NCI-H2081 (cell line): Measurements from ENCODE around the gene SLC25A39.

Source experiments
- DNase-seq, 2 experiments: peaks; one replicate each; lab custom pipeline; 2025; lab: John Stamatoyannopoulos, UW

The SLC25A39 gene

DNA sequence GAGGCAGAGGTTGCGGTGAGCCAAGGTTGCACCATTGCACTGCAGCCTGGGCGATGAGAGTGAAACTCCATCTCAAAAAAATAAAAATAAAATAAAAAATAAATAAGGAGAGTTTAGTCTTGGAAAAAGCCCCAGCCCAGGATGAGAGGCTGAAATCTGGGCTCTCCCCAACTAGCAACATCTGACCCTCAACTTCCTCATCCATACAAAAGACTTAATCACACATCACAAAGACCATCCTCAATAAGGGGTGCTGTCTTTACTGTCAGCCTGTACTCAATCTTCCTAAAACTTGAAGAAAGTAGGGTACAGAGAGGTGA is 45.3 kb downstream of the SLC25A39 start:
- no peak for DNase-seq

DNA sequence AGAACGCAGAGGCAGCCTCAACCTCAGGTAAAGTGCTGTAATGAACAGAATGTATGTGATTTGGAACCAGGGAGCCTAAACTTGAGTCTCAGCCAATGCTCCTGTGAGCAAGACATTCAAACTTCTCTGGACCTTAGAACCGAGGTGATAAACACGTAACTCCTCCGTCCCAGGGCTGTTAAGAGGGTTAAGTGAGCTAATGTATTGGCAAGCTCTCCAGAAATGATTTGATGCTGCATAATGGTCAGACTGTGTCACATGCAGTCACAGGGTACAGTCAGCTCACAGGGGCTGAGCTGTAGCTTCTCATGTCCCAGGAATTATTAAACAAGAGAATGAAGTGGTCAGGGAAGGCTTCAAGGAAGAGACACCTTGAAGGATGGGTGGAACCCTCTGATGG is 46.6 kb downstream of the SLC25A39 start:
- DNase-seq, result no peak

DNA sequence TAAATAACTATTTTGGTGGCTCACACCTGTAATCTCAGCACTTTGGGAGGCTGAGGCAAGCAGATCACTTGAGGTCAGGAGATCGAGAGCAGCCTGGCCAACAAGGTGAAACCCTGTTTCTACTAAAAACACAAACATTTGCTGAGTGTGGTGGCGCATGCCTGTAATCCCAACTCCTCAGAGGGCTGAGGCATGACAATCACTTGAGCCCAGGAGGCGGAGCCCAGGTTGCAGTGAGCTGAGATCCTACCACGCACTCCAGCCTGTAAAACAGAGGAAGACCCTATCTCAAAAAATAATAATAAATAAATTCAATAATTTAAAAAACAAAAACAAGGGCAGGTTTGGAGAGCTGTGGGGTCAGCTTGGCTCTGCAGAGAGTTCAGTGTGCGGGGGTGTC is 51.0 kb downstream of the SLC25A39 start:
- DNase-seq, result no peak

DNA sequence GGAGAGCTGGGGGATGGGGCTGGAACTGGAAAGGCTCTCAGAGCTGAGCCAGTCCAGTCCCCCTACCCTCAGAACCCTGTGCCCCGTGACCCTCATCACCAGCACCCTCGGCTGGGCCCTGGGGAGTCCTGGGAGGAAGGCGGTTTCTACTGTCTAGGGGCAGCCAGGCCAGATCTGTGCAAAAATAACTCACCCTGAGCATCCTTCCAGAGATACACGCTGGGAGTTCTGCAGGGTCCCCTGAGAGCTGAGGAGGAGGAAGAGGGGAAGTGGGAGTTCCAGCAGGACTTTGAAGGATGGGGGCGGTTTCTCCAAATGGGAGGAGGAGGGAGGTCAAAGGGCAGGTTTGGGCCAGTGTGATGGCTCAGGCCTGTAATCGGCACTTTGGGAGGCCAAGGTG is 51.7 kb downstream of the SLC25A39 start:
- no peak for DNase-seq

DNA sequence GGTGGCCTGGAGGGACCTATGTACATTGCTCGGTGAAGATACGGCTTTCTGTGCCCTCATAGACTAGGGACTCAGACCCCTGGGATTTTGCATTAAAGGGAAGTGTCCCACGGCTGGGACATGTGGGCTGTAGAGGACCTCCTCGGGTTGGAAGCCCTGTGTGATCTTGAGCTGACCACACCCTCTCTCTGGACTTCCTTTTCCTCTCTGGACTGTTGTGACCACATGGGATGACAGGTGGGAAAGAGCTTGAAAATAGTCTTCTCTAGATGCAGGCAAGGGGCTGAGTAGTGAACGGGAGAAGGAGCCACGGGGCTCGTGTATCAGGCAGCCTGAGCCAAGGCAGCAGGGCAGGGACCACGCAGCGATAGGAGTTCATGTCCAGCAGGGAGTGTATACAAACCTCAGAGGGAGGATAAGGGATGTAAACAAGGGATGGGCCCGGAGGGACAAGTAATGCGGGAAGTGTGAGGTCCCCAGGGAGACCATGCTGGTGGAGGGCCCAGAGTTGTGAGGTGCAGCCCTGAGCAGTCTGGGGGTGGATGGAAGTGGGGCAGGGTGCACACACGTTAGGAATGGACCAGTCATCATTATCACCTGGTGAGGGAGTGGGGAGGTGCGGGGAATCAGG is 52.2 kb downstream of the SLC25A39 start:
- DNase-seq, result no peak
